SK-N-SH (cell line): ENCODE data around the gene NTN1. TPM values are rescaled to one million over a fixed set of nuclear protein-coding genes. Genes with fewer than 3 reads are reported as not detected.

ENCODE experiments used
- CTCF ChIA-PET: fragments of 300-600, 350-600 bp; formaldehyde crosslinking; extraction: SDS; loops from one replicate; lab custom pipeline; 2021; lab: Yijun Ruan, JAX
- POLR2A ChIA-PET: fragments of 350-600 bp; sonication (Branson Sonifier 250); formaldehyde crosslinking; extraction: SDS; loops from one replicate; lab custom pipeline; 2020; ENCODE audit warnings: antibody characterized with exemption, inconsistent platforms; lab: Yijun Ruan, JAX
- DNase-seq: peaks from one replicate; pipeline ENCODE4 v3.0.0; 2012
- H2AFZ ChIP-seq: fragments of 200-600 bp; sonication (generic); 2 replicates; pipeline ENCODE4 v1.8.1; 2016; ENCODE audit warnings: antibody characterized with exemption, mild to moderate bottlenecking, low read depth
- H3F3A ChIP-seq: fragments of 200-600 bp; sonication (generic); replicated peaks from 2 replicates; pipeline ENCODE3; 2016; ENCODE audit warnings: antibody characterized with exemption, mild to moderate bottlenecking; ENCODE audit not compliant: insufficient read depth
- H3K27ac ChIP-seq, 2 experiments: fragments of 200-500 bp in 1 of 2; fragments of 200-600 bp in 1 of 2; sonication (Bioruptor generic) in 1 of 2; sonication (generic), shearing (Covaris generic) in 1 of 2; 2 replicates each; pipeline versions ENCODE4 v1.5.1 to v1.6.1; 2014 to 2016; ENCODE audit warnings: low read depth in 2 of 2, inconsistent platforms in 1 of 2, low read length in 1 of 2, mild to moderate bottlenecking in 1 of 2, mixed read lengths in 1 of 2
- H3K27me3 ChIP-seq: fragments of 200-600 bp; sonication (generic), shearing (Covaris generic); 2 replicates; pipeline ENCODE4 v1.6.1; 2016; ENCODE audit warnings: mixed run types; ENCODE audit not compliant: insufficient read depth
- H3K36me3 ChIP-seq, 2 experiments: fragments of 200-500 bp in 1 of 2; fragments of 200-600 bp in 1 of 2; sonication (Bioruptor generic) in 1 of 2; sonication (generic) in 1 of 2; replicated peaks in 1 of 2; 2 replicates each; pipeline versions ENCODE3 to v1.5.1; 2014 to 2016; ENCODE audit warnings: low read length in 1 of 2, mild to moderate bottlenecking in 1 of 2; ENCODE audit not compliant: insufficient read depth in 2 of 2, control insufficient read depth in 1 of 2
- H3K4me1 ChIP-seq, 2 experiments: fragments of 200-500 bp in 1 of 2; fragments of 200-600 bp in 1 of 2; sonication (Bioruptor generic) in 1 of 2; sonication (generic), shearing (Covaris generic) in 1 of 2; 2 replicates each; pipeline versions ENCODE4 v1.5.1 to v1.6.1; 2014 to 2016; ENCODE audit warnings: low read depth in 1 of 2, low read length in 1 of 2, mixed run types in 1 of 2; ENCODE audit not compliant: insufficient read depth in 2 of 2, control insufficient read depth in 1 of 2
- H3K4me2 ChIP-seq: fragments of 200-600 bp; sonication (generic), shearing (Covaris generic); 2 replicates; pipeline ENCODE4 v1.6.1; 2017; ENCODE audit warnings: mixed run types
- H3K4me3 ChIP-seq, 2 experiments: fragments of 200-500 bp in 1 of 2; fragments of 200-600 bp in 1 of 2; sonication (Bioruptor generic) in 1 of 2; sonication (generic), shearing (Covaris generic) in 1 of 2; 2 replicates each; pipeline versions ENCODE4 v1.5.1 to v1.8.1; 2014 to 2016; ENCODE audit warnings: low read depth in 2 of 2, inconsistent platforms in 1 of 2, low read length in 1 of 2, mild to moderate bottlenecking in 1 of 2, mixed read lengths in 1 of 2, moderate library complexity in 1 of 2
- H3K79me2 ChIP-seq: fragments of 200-600 bp; sonication (generic); 2 replicates; pipeline ENCODE4 v1.8.1; 2017; ENCODE audit warnings: mild to moderate bottlenecking; ENCODE audit not compliant: insufficient read depth
- H3K9ac ChIP-seq: fragments of 200-600 bp; sonication (generic); 2 replicates; pipeline ENCODE4 v1.6.1; 2017; ENCODE audit warnings: mixed run types
- H3K9me2 ChIP-seq: fragments of 200-600 bp; sonication (generic); 2 replicates; pipeline ENCODE4 v1.6.1; 2017; ENCODE audit warnings: mixed run types
- H3K9me3 ChIP-seq: fragments of 200-600 bp; sonication (generic); 2 replicates; pipeline ENCODE4 v1.6.1; 2017; ENCODE audit warnings: mixed run types, mild to moderate bottlenecking, moderate library complexity
- H4K20me1 ChIP-seq: fragments of 200-600 bp; sonication (generic); 2 replicates; pipeline ENCODE4 v1.6.1; 2017; ENCODE audit warnings: mild to moderate bottlenecking, mixed run types; ENCODE audit not compliant: insufficient read depth
- CHD2 ChIP-seq: fragments of 150-350 bp; IDR thresholded peaks from 2 replicates; pipeline ENCODE4 v1.6.1; 2018; ENCODE audit warnings: low read length; ENCODE audit not compliant: partially characterized antibody
- ELF1 ChIP-seq: IDR thresholded peaks from 2 replicates; pipeline ENCODE4 v1.4.0; 2012
- EP300 ChIP-seq, 2 experiments: IDR thresholded peaks; 2 replicates each; pipeline versions ENCODE4 v1.4.0 to v1.6.1; 2012; ENCODE audit warnings: borderline replicate concordance in 1 of 2, low read depth in 1 of 2, low read length in 1 of 2
- EZH2phosphoT487 ChIP-seq: fragments of 200-600 bp; sonication (generic); IDR thresholded peaks from 2 replicates; pipeline ENCODE4 v1.6.1; 2017; ENCODE audit warnings: low read depth, mixed run types, mild to moderate bottlenecking, antibody characterized with exemption, moderate library complexity, borderline replicate concordance
- FOSL2 ChIP-seq: IDR thresholded peaks from 2 replicates; pipeline ENCODE4 v1.4.0; 2012; ENCODE audit warnings: low read depth, mild to moderate bottlenecking, moderate library complexity, borderline replicate concordance
- GABPA ChIP-seq: IDR thresholded peaks from 2 replicates; pipeline ENCODE4 v1.4.0; 2012; ENCODE audit warnings: low read depth, mild to moderate bottlenecking
- IRF3 ChIP-seq: fragments of 150-350 bp; IDR thresholded peaks from 2 replicates; pipeline ENCODE4 v1.6.1; 2016; ENCODE audit warnings: mild to moderate bottlenecking, low read depth, low read length
- JUND ChIP-seq: IDR thresholded peaks from 2 replicates; pipeline ENCODE4 v1.4.0; 2012
- MEF2A ChIP-seq: IDR thresholded peaks from 2 replicates; pipeline ENCODE4 v1.4.0; 2012; ENCODE audit warnings: low read depth, borderline replicate concordance
- NFIC ChIP-seq: IDR thresholded peaks from 2 replicates; pipeline ENCODE4 v1.4.0; 2012; ENCODE audit warnings: borderline replicate concordance
- PBX3 ChIP-seq: IDR thresholded peaks from 2 replicates; pipeline ENCODE4; 2012
- RAD21 ChIP-seq: IDR thresholded peaks from 2 replicates; pipeline ENCODE4 v1.6.1; 2012; ENCODE audit warnings: mild to moderate bottlenecking, low read length
- REST ChIP-seq: IDR thresholded peaks from 2 replicates; pipeline ENCODE4 v1.6.1; 2012; ENCODE audit warnings: mild to moderate bottlenecking, low read depth, low read length, moderate library complexity
- TEAD4 ChIP-seq: IDR thresholded peaks from 2 replicates; pipeline ENCODE4 v1.4.0; 2012; ENCODE audit warnings: mild to moderate bottlenecking, borderline replicate concordance; ENCODE audit not compliant: insufficient read depth
- YY1 ChIP-seq: IDR thresholded peaks from 2 replicates; pipeline ENCODE4 v1.4.0; 2012; ENCODE audit warnings: low read depth, mild to moderate bottlenecking
- WGBS: methylation state at CpG from one replicate; pipeline ENCODE4 v1.1.6; 2017; ENCODE audit warnings: low lambda C conversion rate; 5-methylcytosine and 5-hydroxymethylcytosine counted together
- polyA plus RNA-seq, 3 experiments: library from polyadenylated mRNA; depleted of rRNA; stranded (reverse); fragments of >200 nt; gene quantifications; 2 replicates each; pipeline ENCODE4 v1.2.3, GENCODE V29; 2012
- TF ChIP-seq, protein P1 (sequence below): fragments of 150-350 bp; IDR thresholded peaks from 2 replicates; pipeline ENCODE4 v1.6.1; 2017; ENCODE audit warnings: antibody characterized with exemption, low read length, low read depth, borderline replicate concordance
- TF ChIP-seq, protein P2 (sequence below): fragments of 200-600 bp; sonication (generic); IDR thresholded peaks from 2 replicates; pipeline ENCODE4 v1.6.1; 2017; ENCODE audit warnings: antibody characterized with exemption, mild to moderate bottlenecking, moderate library complexity

NTN1 gene
- polyA plus RNA-seq, 1 of the 3 experiments (the other 2 are of a cell fraction): 0.05 TPM

- H3F3A ChIP-seq: no peaks in the 10 kb centered on the region
- TF ChIP-seq FOSL2: no peak
- no peak for TF ChIP-seq TEAD4
- TF ChIP-seq JUND: no peak
- no peak for TF ChIP-seq MEF2A
- TF ChIP-seq IRF3: no peak
- TF ChIP-seq RAD21: no peak
- TF ChIP-seq EP300 (IDR thresholded peaks at IDR 0.05; ENCODE audit: borderline replicate concordance in 1 of 2, low read depth in 1 of 2, low read length in 1 of 2): no peak
- no peak for TF ChIP-seq GABPA
- TF ChIP-seq YY1: no peak
- TF ChIP-seq, protein P1, sequence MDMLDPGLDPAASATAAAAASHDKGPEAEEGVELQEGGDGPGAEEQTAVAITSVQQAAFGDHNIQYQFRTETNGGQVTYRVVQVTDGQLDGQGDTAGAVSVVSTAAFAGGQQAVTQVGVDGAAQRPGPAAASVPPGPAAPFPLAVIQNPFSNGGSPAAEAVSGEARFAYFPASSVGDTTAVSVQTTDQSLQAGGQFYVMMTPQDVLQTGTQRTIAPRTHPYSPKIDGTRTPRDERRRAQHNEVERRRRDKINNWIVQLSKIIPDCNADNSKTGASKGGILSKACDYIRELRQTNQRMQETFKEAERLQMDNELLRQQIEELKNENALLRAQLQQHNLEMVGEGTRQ: no peak
- TF ChIP-seq, all 33 proteins: peak for 0
- no peaks in the 10 kb centered on the region for H3K9me2 ChIP-seq
- peaks cover 38% of the 10 kb centered on the region for H3K27me3 ChIP-seq
- H3K36me3 ChIP-seq: no peaks in the 10 kb centered on the region
- H2AFZ ChIP-seq: no peak overlapping the region
- H4K20me1 ChIP-seq: no peaks in the 10 kb centered on the region
- H3K79me2 ChIP-seq: no peaks in the 10 kb centered on the region
- CTCF ChIA-PET: interaction anchor here (1.0 kb wide), 1 partner anchor 12 kb away, joined by 4 read pairs; no protein-coding TSS in a partner anchor
- no peaks in the 10 kb centered on the region for H3K9me3 ChIP-seq
- no peak overlapping the region for H3K4me3 ChIP-seq
- no peak overlapping the region for H3K27ac ChIP-seq
- no peaks in the 10 kb centered on the region for H3K4me1 ChIP-seq
- WGBS: 19% methylated on average over 6 of the region's 6 CpGs
- H3K4me2 ChIP-seq: no peak overlapping the region
- no peak for DNase-seq
- POLR2A ChIA-PET: no interaction called here
- H3K9ac ChIP-seq: no peak overlapping the region
These were observed 11.6 kb upstream of the NTN1 start for GRCh38 chr17:9009737-9010136.

GRCh38 chr17:9011001-9011400 is 10.3 kb upstream of the NTN1 start:
- H4K20me1 ChIP-seq: no peaks in the 10 kb centered on the region
- H3K4me1 ChIP-seq: no peaks in the 10 kb centered on the region
- H3K9me3 ChIP-seq: no peaks in the 10 kb centered on the region
- no peaks in the 10 kb centered on the region for H3F3A ChIP-seq
- POLR2A ChIA-PET: no interaction called here
- no peak overlapping the region for H2AFZ ChIP-seq
- CTCF ChIA-PET: interaction anchor here (0.9 kb wide), 1 partner anchor 13 kb away, joined by 3 read pairs; no protein-coding TSS in a partner anchor
- DNase-seq: no peak
- no peaks in the 10 kb centered on the region for H3K9me2 ChIP-seq
- H3K4me3 ChIP-seq: no peak overlapping the region
- H3K27ac ChIP-seq: no peak overlapping the region
- no peak overlapping the region for H3K4me2 ChIP-seq
- H3K27me3 ChIP-seq: peaks cover 29% of the 10 kb centered on the region
- H3K36me3 ChIP-seq: no peaks in the 10 kb centered on the region
- H3K79me2 ChIP-seq: no peaks in the 10 kb centered on the region
- 47% methylated on average over 5 of the region's 7 CpGs for WGBS
- H3K9ac ChIP-seq: no peak overlapping the region
- TF ChIP-seq FOSL2 (no peak), GABPA (no peak), ELF1 (no peak), REST (no peak), PBX3 (no peak), EZH2phosphoT487 (no peak), NFIC (no peak), MEF2A (no peak), CHD2 (no peak), RAD21 (no peak)
- TF ChIP-seq, protein P1: no peak
- TF ChIP-seq, protein P2, sequence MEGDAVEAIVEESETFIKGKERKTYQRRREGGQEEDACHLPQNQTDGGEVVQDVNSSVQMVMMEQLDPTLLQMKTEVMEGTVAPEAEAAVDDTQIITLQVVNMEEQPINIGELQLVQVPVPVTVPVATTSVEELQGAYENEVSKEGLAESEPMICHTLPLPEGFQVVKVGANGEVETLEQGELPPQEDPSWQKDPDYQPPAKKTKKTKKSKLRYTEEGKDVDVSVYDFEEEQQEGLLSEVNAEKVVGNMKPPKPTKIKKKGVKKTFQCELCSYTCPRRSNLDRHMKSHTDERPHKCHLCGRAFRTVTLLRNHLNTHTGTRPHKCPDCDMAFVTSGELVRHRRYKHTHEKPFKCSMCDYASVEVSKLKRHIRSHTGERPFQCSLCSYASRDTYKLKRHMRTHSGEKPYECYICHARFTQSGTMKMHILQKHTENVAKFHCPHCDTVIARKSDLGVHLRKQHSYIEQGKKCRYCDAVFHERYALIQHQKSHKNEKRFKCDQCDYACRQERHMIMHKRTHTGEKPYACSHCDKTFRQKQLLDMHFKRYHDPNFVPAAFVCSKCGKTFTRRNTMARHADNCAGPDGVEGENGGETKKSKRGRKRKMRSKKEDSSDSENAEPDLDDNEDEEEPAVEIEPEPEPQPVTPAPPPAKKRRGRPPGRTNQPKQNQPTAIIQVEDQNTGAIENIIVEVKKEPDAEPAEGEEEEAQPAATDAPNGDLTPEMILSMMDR: no peak
